ENCODE results near the gene SRRM3.

- no peak for TF ChIP-seq CTCF (IDR thresholded peaks at IDR 0.05; ENCODE audit: insufficient read depth, low read depth, low read length)
- TF ChIP-seq EZH2 (IDR thresholded peaks at IDR 0.05; ENCODE audit: insufficient read depth, low read length): no peak
Observed at GRCh38 chr7:76329479-76329878, 127.8 kb downstream of the SRRM3 start.
